ENCODE measurements around the gene HOMEZ. TPM values are rescaled to one million over a fixed set of nuclear protein-coding genes. Genes with fewer than 3 reads are reported as not detected.

Gene HOMEZ
- total RNA-seq, 1 donor from 2014 or later, result 10.4 TPM

DNA sequence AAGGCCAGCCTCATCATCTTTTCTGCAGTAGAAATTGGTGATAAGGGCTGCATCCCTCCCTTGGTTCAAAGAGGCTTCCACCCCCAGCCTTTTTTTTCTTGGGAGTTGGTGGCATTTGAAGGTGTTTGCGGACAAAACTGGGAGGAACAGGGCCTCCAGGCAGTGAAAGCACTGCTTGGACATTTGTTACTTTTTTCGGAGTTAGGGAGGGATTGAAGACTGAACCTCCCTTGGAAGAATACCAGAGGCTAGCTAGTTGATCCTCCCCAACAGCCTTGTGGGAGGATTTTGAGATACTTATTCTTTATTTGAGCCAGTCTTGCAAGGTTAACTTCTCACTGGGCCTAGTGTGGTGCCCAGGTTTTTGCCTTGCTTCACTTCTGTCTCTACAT lies 38.5 kb upstream of the HOMEZ start:
- no peak overlapping the region for H3K4me3 ChIP-seq (ENCODE audit: low read depth, low read length)
- no peak for DNase-seq (ENCODE audit: low read depth)
- TF ChIP-seq, protein P1, sequence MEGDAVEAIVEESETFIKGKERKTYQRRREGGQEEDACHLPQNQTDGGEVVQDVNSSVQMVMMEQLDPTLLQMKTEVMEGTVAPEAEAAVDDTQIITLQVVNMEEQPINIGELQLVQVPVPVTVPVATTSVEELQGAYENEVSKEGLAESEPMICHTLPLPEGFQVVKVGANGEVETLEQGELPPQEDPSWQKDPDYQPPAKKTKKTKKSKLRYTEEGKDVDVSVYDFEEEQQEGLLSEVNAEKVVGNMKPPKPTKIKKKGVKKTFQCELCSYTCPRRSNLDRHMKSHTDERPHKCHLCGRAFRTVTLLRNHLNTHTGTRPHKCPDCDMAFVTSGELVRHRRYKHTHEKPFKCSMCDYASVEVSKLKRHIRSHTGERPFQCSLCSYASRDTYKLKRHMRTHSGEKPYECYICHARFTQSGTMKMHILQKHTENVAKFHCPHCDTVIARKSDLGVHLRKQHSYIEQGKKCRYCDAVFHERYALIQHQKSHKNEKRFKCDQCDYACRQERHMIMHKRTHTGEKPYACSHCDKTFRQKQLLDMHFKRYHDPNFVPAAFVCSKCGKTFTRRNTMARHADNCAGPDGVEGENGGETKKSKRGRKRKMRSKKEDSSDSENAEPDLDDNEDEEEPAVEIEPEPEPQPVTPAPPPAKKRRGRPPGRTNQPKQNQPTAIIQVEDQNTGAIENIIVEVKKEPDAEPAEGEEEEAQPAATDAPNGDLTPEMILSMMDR (conservative IDR thresholded peaks at IDR 0.05; ENCODE audit: low read depth, low read length), result no peak

DNA sequence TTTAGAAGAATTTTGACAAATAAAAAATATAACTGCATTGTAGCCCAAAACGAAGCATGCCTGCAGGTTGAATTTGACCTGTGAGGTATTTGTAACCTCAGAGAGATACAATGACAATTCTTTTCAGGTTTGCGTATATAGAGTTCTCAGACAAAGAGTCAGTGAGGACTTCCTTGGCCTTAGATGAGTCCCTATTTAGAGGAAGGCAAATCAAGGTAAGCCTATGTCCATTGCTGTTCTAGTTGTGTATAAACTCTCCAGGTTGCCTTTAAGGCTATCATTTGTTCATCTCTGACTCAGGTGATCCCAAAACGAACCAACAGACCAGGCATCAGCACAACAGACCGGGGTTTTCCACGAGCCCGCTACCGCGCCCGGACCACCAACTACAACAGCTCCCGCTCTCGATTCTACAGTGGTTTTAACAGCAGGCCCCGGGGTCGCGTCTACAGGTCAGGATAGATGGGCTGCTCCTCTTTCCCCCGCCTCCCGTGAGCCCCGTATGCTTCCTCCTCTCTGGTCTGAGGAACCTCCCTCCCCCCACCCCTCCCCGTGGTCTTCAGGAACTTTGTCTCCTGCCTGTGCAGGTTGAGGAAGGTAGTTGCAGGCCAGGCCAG lies 38.0 kb upstream of the HOMEZ start:
- TF ChIP-seq, protein P1 (conservative IDR thresholded peaks at IDR 0.05; ENCODE audit: low read depth, low read length), result no peak
- H3K4me3 ChIP-seq (ENCODE audit: low read depth, low read length), result no peak overlapping the region
- no peak for DNase-seq (ENCODE audit: low read depth)

DNA sequence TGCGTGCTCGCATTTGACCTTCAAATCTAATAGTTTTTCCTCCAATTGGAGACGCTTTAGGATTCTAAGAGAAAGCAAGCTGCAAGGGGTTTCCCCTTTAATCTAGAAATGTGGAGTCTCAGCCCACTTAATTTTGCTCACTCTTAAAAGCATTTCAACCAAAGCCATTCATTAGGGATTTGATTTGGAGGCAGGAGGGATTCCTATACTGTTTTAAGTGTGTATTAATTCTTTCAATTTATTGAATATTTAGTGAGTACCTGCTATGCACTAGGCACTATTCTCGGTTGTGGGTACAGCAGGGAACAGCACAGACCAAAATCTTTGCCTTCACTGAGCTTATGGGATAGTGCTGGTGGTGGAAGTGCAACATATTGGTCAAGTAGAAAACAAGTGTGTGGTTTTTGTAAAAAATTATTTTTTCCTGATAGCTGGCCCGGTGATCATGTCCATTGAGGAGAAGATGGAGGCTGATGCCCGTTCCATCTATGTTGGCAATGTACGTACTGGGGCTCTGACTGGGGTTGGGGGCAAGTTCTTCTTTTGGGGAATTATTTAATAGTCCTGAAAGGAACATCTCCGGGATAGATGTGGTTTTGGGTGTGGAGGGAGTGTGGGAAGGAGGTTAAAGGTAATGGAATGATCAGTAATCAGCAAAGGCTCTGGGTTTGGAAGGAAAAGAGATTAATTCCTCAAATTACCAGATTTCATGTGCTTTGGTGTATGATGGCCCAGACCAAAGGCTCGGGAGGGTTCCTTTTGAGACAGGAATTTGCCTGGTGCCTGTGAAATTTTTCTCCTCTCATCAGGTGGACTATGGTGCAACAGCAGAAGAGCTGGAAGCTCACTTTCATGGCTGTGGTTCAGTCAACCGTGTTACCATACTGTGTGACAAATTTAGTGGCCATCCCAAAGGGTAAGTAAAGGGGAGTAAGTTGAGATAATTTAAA lies 36.9 kb upstream of the HOMEZ start:
- TF ChIP-seq, protein P1 (conservative IDR thresholded peaks at IDR 0.05; ENCODE audit: low read depth, low read length), result no peak
- DNase-seq (ENCODE audit: low read depth), result no peak
- H3K4me3 ChIP-seq (ENCODE audit: low read depth, low read length), result peak overlapping the region; percentile 97

DNA sequence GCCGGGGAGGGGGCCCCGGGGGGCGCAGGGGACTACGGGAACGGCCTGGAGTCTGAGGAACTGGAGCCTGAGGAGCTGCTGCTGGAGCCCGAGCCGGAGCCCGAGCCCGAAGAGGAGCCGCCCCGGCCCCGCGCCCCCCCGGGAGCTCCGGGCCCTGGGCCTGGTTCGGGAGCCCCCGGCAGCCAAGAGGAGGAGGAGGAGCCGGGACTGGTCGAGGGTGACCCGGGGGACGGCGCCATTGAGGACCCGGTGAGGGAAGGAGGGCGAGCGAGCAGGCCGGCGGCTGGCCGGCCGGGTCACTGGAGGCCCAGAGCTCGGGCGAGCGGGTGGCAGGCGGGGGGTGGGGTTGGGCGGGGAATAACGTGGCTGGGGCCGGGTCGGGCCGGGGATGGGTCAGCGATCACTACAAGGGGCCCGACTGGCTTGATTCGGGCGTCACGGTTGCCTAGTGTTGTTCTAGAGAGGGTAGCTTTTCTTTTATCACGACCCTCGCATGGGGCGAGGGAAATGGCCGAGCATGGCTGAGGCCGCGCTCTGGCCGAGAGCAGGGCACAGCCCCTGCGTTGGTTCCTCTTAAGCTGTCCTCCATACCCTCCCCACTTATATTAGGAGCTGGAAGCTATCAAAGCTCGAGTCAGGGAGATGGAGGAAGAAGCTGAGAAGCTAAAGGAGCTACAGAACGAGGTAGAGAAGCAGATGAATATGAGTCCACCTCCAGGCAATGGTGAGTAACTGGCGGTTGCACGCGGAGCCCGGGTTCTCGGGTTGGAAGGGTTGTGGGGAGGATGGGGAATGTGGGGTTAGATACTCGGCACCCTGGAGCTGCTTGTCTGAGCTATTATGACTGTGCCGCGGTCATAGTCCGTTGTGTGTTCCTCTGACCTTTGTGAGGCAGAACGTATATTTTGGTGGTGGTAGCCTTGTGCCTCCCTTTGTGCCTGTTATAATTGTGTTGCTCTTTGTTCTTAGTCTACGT lies 35.9 kb upstream of the HOMEZ start:
- TF ChIP-seq, protein P1 (conservative IDR thresholded peaks at IDR 0.05; ENCODE audit: low read depth, low read length), result no peak
- DNase-seq (ENCODE audit: low read depth), result no peak

DNA sequence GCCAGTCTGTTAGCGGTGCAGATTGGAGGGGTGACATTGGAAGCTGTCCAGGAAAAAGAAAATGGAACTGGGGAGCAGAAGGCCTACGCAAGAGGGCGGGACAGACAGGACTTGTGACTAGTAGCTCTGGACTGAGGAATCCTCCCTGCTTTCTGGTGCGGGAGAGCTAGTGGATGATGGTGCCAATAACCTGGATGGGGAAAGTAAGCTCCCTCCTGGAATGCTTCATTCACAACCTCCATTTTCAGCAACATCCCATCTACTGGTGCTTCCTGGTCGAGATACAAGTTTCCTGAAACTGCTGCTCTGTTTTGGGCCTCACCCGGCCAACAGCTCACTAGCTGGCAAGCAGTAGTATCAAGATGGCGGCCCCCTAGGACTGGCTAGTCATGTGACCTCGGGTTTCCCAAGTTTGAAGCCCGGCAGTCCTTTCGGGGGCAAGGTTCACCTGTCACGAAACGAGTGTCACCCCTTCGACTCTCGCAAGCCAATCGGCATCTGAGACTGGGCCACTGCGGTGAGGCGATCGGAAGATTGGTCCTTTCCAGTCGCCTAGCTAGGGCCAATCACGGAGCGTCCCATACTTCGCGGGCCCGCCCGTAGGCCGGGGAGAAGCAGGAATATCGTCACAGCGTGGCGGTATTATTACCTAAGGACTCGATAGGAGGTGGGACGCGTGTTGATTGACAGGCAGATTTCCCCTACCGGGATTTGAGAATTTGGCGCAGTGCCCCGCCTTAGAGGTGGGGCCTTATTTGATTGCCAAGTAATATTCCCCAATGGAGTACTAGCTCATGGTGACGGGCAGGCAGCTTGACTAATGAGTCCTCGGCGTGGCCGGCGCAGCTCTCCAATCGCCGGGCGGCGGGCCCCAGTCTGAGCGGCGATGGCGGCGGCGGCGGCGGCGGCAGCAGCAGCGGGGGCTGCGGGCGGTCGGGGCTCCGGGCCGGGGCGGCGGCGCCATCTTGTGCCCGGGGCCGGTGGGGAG lies 34.9 kb upstream of the HOMEZ start, which contains the start of gene PABPN1:
Gene PABPN1, plus strand, starts transcription at position 874 of the 988 bp plus-strand sequence. Its CDS starts 13 bp downstream, at position 887.
- TF ChIP-seq, protein P1 (conservative IDR thresholded peaks at IDR 0.05; ENCODE audit: low read depth, low read length), result no peak
- H3K4me3 ChIP-seq (ENCODE audit: low read depth, low read length), result peak within 1 kb of the TSS; percentile 97
- peak; percentile 99 for DNase-seq (ENCODE audit: low read depth)

More for the DNA sequence above, 35.9 kb upstream of the HOMEZ start:
- H3K4me3 ChIP-seq (ENCODE audit: low read depth, low read length), result peak overlapping the region; percentile 97

All from epithelial cell of proximal tubule (primary cell).